Left ventricle myocardium inferior (tissue), 1 donor: ENCODE data around the gene TEX11. TPM values are rescaled to one million over a fixed set of nuclear protein-coding genes. Genes with fewer than 3 reads are reported as not detected.

Source experiments
- DNase-seq: peaks from one replicate; pipeline ENCODE4 v3.0.0-alpha.2; 2020
- H3K27ac ChIP-seq: fragments of 200-600 bp; replicated peaks from 2 replicates; pipeline ENCODE4 v1.8.0; 2021
- H3K27me3 ChIP-seq: fragments of 200-600 bp; 2 replicates; pipeline ENCODE4 v1.8.0; 2021; ENCODE audit warnings: low read depth
- H3K36me3 ChIP-seq: fragments of 200-600 bp; 2 replicates; pipeline ENCODE4 v1.8.0; 2021
- H3K4me1 ChIP-seq: fragments of 200-600 bp; 2 replicates; pipeline ENCODE4 v1.8.0; 2021
- H3K4me3 ChIP-seq: fragments of 200-600 bp; 2 replicates; pipeline ENCODE4 v1.8.0; 2021; ENCODE audit warnings: mild to moderate bottlenecking, moderate library complexity
- H3K9me3 ChIP-seq: fragments of 200-600 bp; replicated peaks from 2 replicates; pipeline ENCODE4 v1.8.0; 2021
- CTCF ChIP-seq: fragments of 200-600 bp; IDR thresholded peaks from 2 replicates; pipeline ENCODE4 v1.8.0; 2021; ENCODE audit warnings: antibody characterized with exemption, mild to moderate bottlenecking, borderline replicate concordance
- intact Hi-C: fragments of 100-400 bp; cut with micrococcal nuclease; formaldehyde crosslinking; loops from one replicate; pipeline ENCODE4 v1.11.0; 2022
- total RNA-seq: library from RNA; stranded (reverse); fragmentation: NEBNext Ultra II Directional; extraction: Animal tissue kit (Norgen Biotek cat#: 25700); gene quantifications from one replicate; pipeline ENCODE4 v1.2.1, GENCODE V29; 2021
- donor health status: DM: no; HTN: yes; CAD: no; lungs with severe emphysema.

The TEX11 gene
- total RNA-seq, 1 donor from 2014 or later = not detected

DNA sequence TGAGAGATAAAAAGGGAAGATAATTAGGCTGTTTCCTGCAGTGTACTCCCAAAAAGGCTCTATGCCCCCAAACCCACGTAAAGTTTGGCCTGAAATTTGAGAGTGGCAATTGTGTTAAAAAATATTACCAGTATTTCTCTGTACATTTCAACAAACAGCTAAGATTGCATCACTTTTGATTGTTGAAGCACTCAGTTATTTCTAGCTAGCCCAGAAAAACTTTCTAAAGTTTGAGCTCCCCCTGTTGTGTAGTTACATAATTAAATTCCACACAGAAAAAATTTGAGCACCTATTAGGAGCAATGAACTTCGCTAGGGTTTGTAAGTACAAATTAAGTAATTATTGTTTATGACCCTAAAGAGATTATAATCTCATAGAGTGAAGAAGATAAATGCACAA is 354.4 kb downstream of the TEX11 start:
- TF ChIP-seq CTCF = peak; percentile 27
- H3K4me1 ChIP-seq = no peaks in the 10 kb centered on the region
- no peak overlapping the region for H3K27ac ChIP-seq
- no peak overlapping the region for H3K4me3 ChIP-seq
- DNase-seq = no peak
- H3K9me3 ChIP-seq = no peaks in the 10 kb centered on the region
- no peaks in the 10 kb centered on the region for H3K36me3 ChIP-seq
- H3K27me3 ChIP-seq = no peaks in the 10 kb centered on the region
- intact Hi-C loops = no loop called here

DNA sequence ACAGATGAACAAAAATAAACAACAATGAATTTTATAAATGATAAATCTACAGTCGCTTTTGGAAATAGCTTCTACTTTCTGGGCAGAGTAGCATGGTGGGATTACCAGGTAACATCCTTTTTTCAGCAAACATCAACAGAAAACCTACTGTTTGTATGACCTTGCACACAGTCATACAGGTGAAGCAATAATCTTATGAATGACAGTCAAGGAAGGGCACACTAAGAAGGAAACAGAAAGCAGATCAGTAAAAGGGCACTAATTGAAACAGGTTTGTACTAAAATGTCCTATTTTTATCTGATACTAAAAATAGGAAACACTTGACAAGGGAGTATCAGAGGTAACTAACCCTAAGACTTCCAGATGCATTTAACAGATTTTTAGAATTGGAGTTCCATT is 355.0 kb downstream of the TEX11 start:
- DNase-seq = no peak
- no peak for TF ChIP-seq CTCF
- Histone ChIP-seq H3K9me3 (no peaks in the 10 kb centered on the region), H3K36me3 (no peaks in the 10 kb centered on the region), H3K4me3 (no peak overlapping the region), H3K27me3 (no peaks in the 10 kb centered on the region), H3K4me1 (no peaks in the 10 kb centered on the region), H3K27ac (no peak overlapping the region)
- intact Hi-C loops = no loop called here

DNA sequence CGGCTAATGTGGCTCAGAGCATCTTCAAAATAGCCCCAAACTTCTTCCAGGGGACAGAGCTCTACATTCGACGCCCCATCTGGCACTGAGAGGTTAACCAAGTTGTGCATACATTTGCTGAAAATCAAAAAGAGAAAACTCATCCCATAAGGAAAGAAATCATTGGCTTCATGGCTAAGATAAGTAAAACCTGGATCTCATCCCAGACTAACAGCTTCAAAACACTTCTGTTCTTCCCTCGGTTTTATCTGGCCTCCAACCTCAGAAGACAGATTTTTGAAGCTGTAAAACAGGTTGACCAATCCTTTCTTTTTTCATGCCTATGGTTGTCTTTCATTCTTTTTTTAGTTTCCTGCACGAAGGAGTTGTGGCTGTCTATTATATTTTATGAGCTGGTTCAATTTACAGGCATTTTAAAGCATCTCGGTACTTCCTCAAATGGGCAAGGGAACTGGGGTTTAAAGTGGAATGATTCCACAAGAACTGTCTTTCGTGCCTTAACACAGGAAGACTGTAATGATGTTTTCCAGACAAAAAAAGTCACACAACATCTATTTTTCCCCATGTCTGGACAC is 356.3 kb downstream of the TEX11 start:
- Histone ChIP-seq H3K27ac (no peak overlapping the region), H3K36me3 (no peaks in the 10 kb centered on the region), H3K9me3 (no peaks in the 10 kb centered on the region), H3K27me3 (no peaks in the 10 kb centered on the region), H3K4me3 (no peak overlapping the region), H3K4me1 (no peaks in the 10 kb centered on the region)
- no peak for DNase-seq
- TF ChIP-seq CTCF = no peak
- intact Hi-C loops = no loop called here

- no peak for DNase-seq
Measured at GRCh38 chrX:70549429-70549828, 359.1 kb downstream of the TEX11 start.

GRCh38 chrX:70535198-70535597 is 373.3 kb downstream of the TEX11 start:
- no peak for DNase-seq
- TF ChIP-seq CTCF = no peak
- no peak overlapping the region for H3K4me3 ChIP-seq
- H3K27me3 ChIP-seq = no peaks in the 10 kb centered on the region
- H3K4me1 ChIP-seq = no peaks in the 10 kb centered on the region
- no peaks in the 10 kb centered on the region for H3K9me3 ChIP-seq
- H3K27ac ChIP-seq = no peak overlapping the region
- intact Hi-C loops = no loop called here
- no peaks in the 10 kb centered on the region for H3K36me3 ChIP-seq

More at GRCh38 chrX:70549429-70549828, 359.1 kb downstream of the TEX11 start:
- intact Hi-C loops = no loop called here
- H3K4me1 ChIP-seq = no peaks in the 10 kb centered on the region
- H3K27me3 ChIP-seq = no peaks in the 10 kb centered on the region
- no peak overlapping the region for H3K4me3 ChIP-seq
- no peaks in the 10 kb centered on the region for H3K36me3 ChIP-seq
- TF ChIP-seq CTCF = no peak
- no peak overlapping the region for H3K27ac ChIP-seq
- H3K9me3 ChIP-seq = no peaks in the 10 kb centered on the region
